ENCODE data around the gene FOXA1. TPM values are rescaled to one million over a fixed set of nuclear protein-coding genes. Genes with fewer than 3 reads are reported as not detected.

Gene FOXA1
- total and polyA plus RNA-seq, 2 donors (not counting 1 experiment from before 2014, with no cell fraction given): not detected

GRCh38 chr14:37602605-37603453 lies 7.8 kb upstream of the FOXA1 start:
- H3K9ac ChIP-seq (ENCODE audit: low read length): no peak overlapping the region

More at GRCh38 chr14:37602605-37603453, 7.8 kb upstream of the FOXA1 start:
- TF ChIP-seq EZH2 (IDR thresholded peaks at IDR 0.05; ENCODE audit: borderline replicate concordance, insufficient read depth, low read depth, low read length, poor library complexity, severe bottlenecking) (no peak), CTCF (IDR thresholded peaks at IDR 0.05) (no peak)
- DNase-seq (no peak), ATAC-seq (ENCODE audit: low read depth) (no peak)
- CTCF ChIA-PET: no interaction called here
- Mint-ChIP-seq H3K4me3 (no peak overlapping the region), H3K9me3 (ENCODE audit: insufficient read depth) (peaks cover 2% of the 10 kb centered on the region), H3K27ac (no peak overlapping the region), H3K27me3 (peaks cover 42% of the 10 kb centered on the region), H3K4me1 (peaks cover 3% of the 10 kb centered on the region)
- H3K9me3 ChIP-seq (ENCODE audit: control extremely low read depth in 1 of 3, control insufficient read depth in 2 of 3, insufficient read depth in 1 of 3, low read length in 2 of 3): peaks cover 0 to 46% (median 0%) of the 10 kb centered on the region in 3 donors
- POLR2A ChIA-PET: no interaction called here
- no peaks in the 10 kb centered on the region for H3K36me3 ChIP-seq (replicated peaks in 1 of 2; ENCODE audit: control extremely low read depth in 1 of 2, control insufficient read depth in 1 of 2, extremely low read depth in 1 of 2, insufficient read depth in 2 of 2, low read length in 1 of 2)
- H3K27ac ChIP-seq (ENCODE audit: low read length in 2 of 2): no peak overlapping the region
- no peaks in the 10 kb centered on the region for H3K79me2 ChIP-seq (ENCODE audit: control insufficient read depth, insufficient read depth, low read length)
- peaks cover 3 to 13% of the 10 kb centered on the region in 2 donors for H3K4me1 ChIP-seq (ENCODE audit: control insufficient read depth in 2 of 2, insufficient read depth in 2 of 2, low read length in 2 of 2)
- no peaks in the 10 kb centered on the region for H4K20me1 ChIP-seq (ENCODE audit: control insufficient read depth, insufficient read depth, low read length, poor library complexity, severe bottlenecking)
- intact Hi-C loops (cut with micrococcal nuclease): no loop called here
- H3K4me3 ChIP-seq (ENCODE audit: control extremely low read depth in 1 of 5, extremely low read depth in 1 of 5, insufficient read depth in 1 of 5, low read depth in 2 of 5, low read length in 4 of 5): no peak overlapping the region
- peaks cover 0 to 60% (median 25%) of the 10 kb centered on the region in 4 experiments for H3K27me3 ChIP-seq (replicated peaks in 1 of 4; ENCODE audit: control extremely low read depth in 1 of 4, control insufficient read depth in 3 of 4, insufficient read depth in 4 of 4, low read length in 3 of 4)
- no peak overlapping the region for H2AFZ ChIP-seq (ENCODE audit: insufficient read depth, low read depth, low read length, poor library complexity, severe bottlenecking)
- WGBS (ENCODE audit: insufficient coverage): 16% methylated on average over 17 of the region's 24 CpGs
- H3K4me2 ChIP-seq (replicated peaks; ENCODE audit: low read depth, low read length, poor library complexity, severe bottlenecking): no peak overlapping the region
